Measurements from ENCODE around the gene DCTN4.
"Not testable (repeated sequence)": the region's sequence is repeated elsewhere in the genome, so short reads cannot be mapped to it uniquely, and the experiment has no call there.

DCTN4 gene

GRCh38 chr5:150778517-150779396, 19.9 kb upstream of the DCTN4 start, which contains the start of gene SMIM3:
SMIM3 (plus strand) TSS chr5:150778757; CDS start chr5:150795441, 16,684 bp downstream.
- in situ Hi-C loops (cut with MboI; ENCODE audit: low sequenced_read_pairs): no loop called here

GRCh38 chr5:150778088-150778516, 19.3 kb upstream of the DCTN4 start:
- in situ Hi-C loops (cut with MboI; ENCODE audit: low sequenced_read_pairs): no loop called here

- in situ Hi-C loops (cut with MboI; ENCODE audit: low sequenced_read_pairs): no loop called here
Observed at GRCh38 chr5:150777685-150778084, 18.9 kb upstream of the DCTN4 start.

- in situ Hi-C loops (cut with MboI; ENCODE audit: low sequenced_read_pairs): no loop called here
Observed at GRCh38 chr5:150774145-150774544, 15.3 kb upstream of the DCTN4 start.

GRCh38 chr5:150771034-150771795, 12.4 kb upstream of the DCTN4 start:
- in situ Hi-C loops (cut with MboI; ENCODE audit: low sequenced_read_pairs): no loop called here

GRCh38 chr5:150766251-150766650, 7.4 kb upstream of the DCTN4 start:
- in situ Hi-C loops (cut with MboI; ENCODE audit: low sequenced_read_pairs): no loop called here

- in situ Hi-C loops (cut with MboI; ENCODE audit: low sequenced_read_pairs): no loop called here
Observed at GRCh38 chr5:150765799-150766169, 7.0 kb upstream of the DCTN4 start.

- in situ Hi-C loops (cut with MboI; ENCODE audit: low sequenced_read_pairs): no loop called here
Observed at GRCh38 chr5:150765011-150765798, 6.4 kb upstream of the DCTN4 start.

- in situ Hi-C loops (cut with MboI; ENCODE audit: low sequenced_read_pairs): no loop called here
Observed at GRCh38 chr5:150764530-150764929, 5.7 kb upstream of the DCTN4 start.

- in situ Hi-C loops (cut with MboI; ENCODE audit: low sequenced_read_pairs): no loop called here
Observed at GRCh38 chr5:150763023-150763769, 4.4 kb upstream of the DCTN4 start.

GRCh38 chr5:150762211-150762610, 3.4 kb upstream of the DCTN4 start:
- in situ Hi-C loops (cut with MboI; ENCODE audit: low sequenced_read_pairs): no loop called here

GRCh38 chr5:150759334-150759583, 442 bp upstream of the DCTN4 start:
- in situ Hi-C loops (cut with MboI; ENCODE audit: low sequenced_read_pairs): no loop called here

- in situ Hi-C loops (cut with MboI; ENCODE audit: low sequenced_read_pairs): no loop called here
Observed at GRCh38 chr5:150758203-150758530, 650 bp downstream of the DCTN4 start.

GRCh38 chr5:150757087-150757649, 1.6 kb downstream of the DCTN4 start:
- in situ Hi-C loops (cut with MboI; ENCODE audit: low sequenced_read_pairs): no loop called here

GRCh38 chr5:150753863-150754262, 5.0 kb downstream of the DCTN4 start:
- in situ Hi-C loops (cut with MboI; ENCODE audit: low sequenced_read_pairs): no loop called here

GRCh38 chr5:150753463-150753862, 5.4 kb downstream of the DCTN4 start:
- in situ Hi-C loops (cut with MboI; ENCODE audit: low sequenced_read_pairs): no loop called here

GRCh38 chr5:150751096-150751891, 7.5 kb downstream of the DCTN4 start:
- in situ Hi-C loops (cut with MboI; ENCODE audit: low sequenced_read_pairs): no loop called here

GRCh38 chr5:150750469-150750868, 8.3 kb downstream of the DCTN4 start:
- in situ Hi-C loops (cut with MboI; ENCODE audit: low sequenced_read_pairs): no loop called here

GRCh38 chr5:150743142-150743488, 15.7 kb downstream of the DCTN4 start:
- in situ Hi-C loops (cut with MboI; ENCODE audit: low sequenced_read_pairs): not testable (repeated sequence)

All from HL-60/S4 (cell line).